Measurements from ENCODE around the gene IFT20. TPM values are rescaled to one million over a fixed set of nuclear protein-coding genes. Genes with fewer than 3 reads are reported as not detected.

IFT20 gene
- total RNA-seq, 2 experiments from 2014 or later = 52.6 to 53.1 TPM

DNA sequence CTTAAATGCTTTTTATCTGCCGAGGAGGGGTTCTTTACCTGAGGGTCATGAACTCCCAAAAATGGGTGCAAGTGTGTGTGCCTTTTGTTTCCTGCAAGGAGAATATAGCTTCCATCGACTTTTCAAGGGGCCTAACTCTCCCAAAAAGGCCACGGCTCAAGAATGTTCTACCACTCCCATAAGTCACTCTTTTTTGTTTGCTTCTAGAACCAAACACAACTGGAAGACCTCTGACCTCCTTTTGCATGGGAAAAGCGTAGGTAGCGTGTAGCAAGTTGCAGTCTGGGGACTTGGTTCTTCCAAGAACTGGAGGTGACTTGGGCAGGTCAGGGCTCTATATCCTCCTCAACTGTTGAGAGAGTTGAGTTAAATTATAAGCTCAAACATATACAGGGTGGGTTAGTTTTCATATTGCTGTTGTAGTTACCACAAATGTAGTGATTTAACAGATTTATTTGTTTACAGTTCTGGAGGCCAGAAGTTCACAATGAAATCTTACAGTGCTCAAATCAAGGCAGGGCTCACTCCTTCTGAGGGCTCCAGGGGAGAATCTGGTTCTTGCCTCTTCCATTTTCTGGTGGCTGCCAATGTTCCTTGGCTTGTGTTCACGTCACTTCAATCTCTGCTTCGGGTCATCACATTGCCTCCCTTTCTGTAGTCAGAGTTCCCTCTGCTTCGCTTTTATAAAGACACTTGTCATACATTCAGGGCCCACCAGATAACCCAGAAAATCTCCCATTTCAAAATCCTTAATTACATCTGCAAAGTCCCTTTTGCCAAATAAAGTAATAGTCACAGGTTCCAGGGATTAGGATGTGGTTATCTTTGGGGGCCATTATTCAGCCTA lies 14.8 kb downstream of the IFT20 start:
- Mint-ChIP-seq H3K27me3 (no peaks in the 10 kb centered on the region), H3K4me1 (ENCODE audit: low read depth) (peaks cover 24% of the 10 kb centered on the region), H3K36me3 (ENCODE audit: low read depth) (no peaks in the 10 kb centered on the region), H3K27ac (no peak overlapping the region), H3K9me3 (no peaks in the 10 kb centered on the region), H3K4me3 (peak overlapping the region; percentile 96)
- no peaks in the 10 kb centered on the region for H3K36me3 ChIP-seq (ENCODE audit: insufficient read depth, low read length)
- ChIA-PET POLR2A (interaction anchor here (2.8 to 4.2 kb wide), 2 partner anchors 11 to 15 kb away, joined by 7 to 28 read pairs; partner anchors contain the start of genes IFT20 and TNFAIP1), CTCF (interaction anchor here (2.6 kb wide), 1 partner anchor 15 kb away, joined by 15 read pairs; the partner anchor contains the start of genes IFT20 and TNFAIP1)
- peaks cover 20% of the 10 kb centered on the region for H3K4me1 ChIP-seq (ENCODE audit: insufficient read depth, low read length)
- H3K27ac ChIP-seq (ENCODE audit: low read depth in 1 of 2, low read length in 2 of 2) = no peak overlapping the region
- no peak for TF ChIP-seq CTCF (IDR thresholded peaks at IDR 0.05)
- H3K4me3 ChIP-seq (ENCODE audit: low read length) = no peak overlapping the region
- intact Hi-C loops (cut with DNase I, micrococcal nuclease) = no loop called here
- DNase-seq = no peak
- ATAC-seq (ENCODE audit: poor library complexity) = no peak
- H3K27me3 ChIP-seq (ENCODE audit: control insufficient read depth in 1 of 2, insufficient read depth in 2 of 2, low read length in 2 of 2) = no peaks in the 10 kb centered on the region
- no peaks in the 10 kb centered on the region for H3K9me3 ChIP-seq (ENCODE audit: control insufficient read depth in 1 of 2, insufficient read depth in 1 of 2, low read length in 2 of 2)

DNA sequence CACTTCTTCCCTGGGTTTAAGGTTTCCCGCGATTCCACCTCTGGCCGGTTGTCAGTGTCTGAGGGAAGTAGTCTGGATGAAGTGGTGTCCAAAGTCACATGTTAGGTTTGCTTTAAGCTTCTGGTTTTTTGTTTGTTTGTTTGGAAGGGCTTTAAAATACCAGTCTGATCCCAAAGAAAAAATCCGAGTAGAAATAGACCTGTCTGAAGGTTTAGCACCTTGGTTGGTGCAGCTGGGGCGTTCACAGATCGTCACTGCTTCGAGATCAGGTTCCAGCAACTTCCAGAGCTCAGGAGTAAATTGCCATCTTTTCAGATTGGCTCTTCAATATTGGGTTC lies 15.7 kb downstream of the IFT20 start:
- Mint-ChIP-seq H3K27me3 (no peaks in the 10 kb centered on the region), H3K27ac (peak overlapping the region; percentile 79), H3K9me3 (no peaks in the 10 kb centered on the region), H3K4me3 (peak overlapping the region; percentile 96), H3K4me1 (ENCODE audit: low read depth) (peaks cover 24% of the 10 kb centered on the region), H3K36me3 (ENCODE audit: low read depth) (no peaks in the 10 kb centered on the region)
- no peak overlapping the region for H3K27ac ChIP-seq (ENCODE audit: low read depth in 1 of 2, low read length in 2 of 2)
- H3K4me3 ChIP-seq (ENCODE audit: low read length) = peak overlapping the region; percentile 73
- H3K27me3 ChIP-seq (ENCODE audit: control insufficient read depth in 1 of 2, insufficient read depth in 2 of 2, low read length in 2 of 2) = no peaks in the 10 kb centered on the region
- no peak for TF ChIP-seq CTCF (IDR thresholded peaks at IDR 0.05)
- ATAC-seq (ENCODE audit: poor library complexity) = no peak
- H3K4me1 ChIP-seq (ENCODE audit: insufficient read depth, low read length) = peaks cover 20% of the 10 kb centered on the region
- ChIA-PET POLR2A (interaction anchor here (0.9 to 4.2 kb wide), 6 partner anchors 12 to 632 kb away, joined by 3 to 28 read pairs (median 6); partner anchors contain the start of genes IFT20, PHF12, POLDIP2 and SARM1), CTCF (interaction anchor here (0.6 to 2.6 kb wide), 3 partner anchors 16 to 36 kb away, joined by 3 to 15 read pairs (median 3); partner anchors contain the start of genes IFT20 and TNFAIP1)
- no peak for DNase-seq
- intact Hi-C loops (cut with DNase I, micrococcal nuclease) = loop anchor here (1.0 to 5.0 kb wide), 4 partner anchors 16 to 277 kb away; partner anchors contain the start of genes IFT20 (in 2 of the 2), TNFAIP1 (in 2 of the 2), NLK (in 1 of the 2) and POLDIP2 (in 1 of the 2)
- H3K36me3 ChIP-seq (ENCODE audit: insufficient read depth, low read length) = no peaks in the 10 kb centered on the region
- no peaks in the 10 kb centered on the region for H3K9me3 ChIP-seq (ENCODE audit: control insufficient read depth in 1 of 2, insufficient read depth in 1 of 2, low read length in 2 of 2)

GRCh38 chr17:28318759-28319597 lies 16.3 kb downstream of the IFT20 start, which contains the start of gene TMEM97:
Gene TMEM97, plus strand, starts transcription at chr17:28319200. Its CDS starts 40 bp downstream, at chr17:28319240.
- Mint-ChIP-seq H3K4me3 (peak within 1 kb of the TSS; percentile 96), H3K4me1 (ENCODE audit: low read depth) (peaks cover 24% of the 10 kb centered on the region), H3K9me3 (no peaks in the 10 kb centered on the region), H3K36me3 (ENCODE audit: low read depth) (no peaks in the 10 kb centered on the region), H3K27ac (peak within 1 kb of the TSS; percentile 79), H3K27me3 (no peaks in the 10 kb centered on the region)
- ChIA-PET POLR2A (interaction anchor here (0.9 to 4.2 kb wide), 8 partner anchors 13 to 633 kb away, joined by 3 to 28 read pairs (median 6); partner anchors contain the start of genes IFT20, PHF12, POLDIP2 and SARM1), CTCF (interaction anchor here (0.6 to 2.6 kb wide), 3 partner anchors 16 to 37 kb away, joined by 3 to 15 read pairs (median 3); partner anchors contain the start of genes IFT20 and TNFAIP1)
- Histone ChIP-seq H3K36me3 (ENCODE audit: insufficient read depth, low read length) (no peaks in the 10 kb centered on the region), H3K27ac (ENCODE audit: low read depth in 1 of 2, low read length in 2 of 2) (no peak within 1 kb of the TSS), H3K27me3 (ENCODE audit: control insufficient read depth in 1 of 2, insufficient read depth in 2 of 2, low read length in 2 of 2) (no peaks in the 10 kb centered on the region), H3K4me3 (ENCODE audit: low read length) (peak within 1 kb of the TSS; percentile 73), H3K9me3 (ENCODE audit: control insufficient read depth in 1 of 2, insufficient read depth in 1 of 2, low read length in 2 of 2) (no peaks in the 10 kb centered on the region), H3K4me1 (ENCODE audit: insufficient read depth, low read length) (peaks cover 20% of the 10 kb centered on the region)
- TF ChIP-seq CTCF (IDR thresholded peaks at IDR 0.05) = no peak
- ATAC-seq (ENCODE audit: poor library complexity) (peak; percentile 98), DNase-seq (peak; percentile 84 to 97 (median 92))
- intact Hi-C loops (cut with DNase I, micrococcal nuclease) = loop anchor here (1.0 to 5.0 kb wide), 4 partner anchors 16 to 277 kb away; partner anchors contain the start of genes IFT20 (in 2 of the 2), TNFAIP1 (in 2 of the 2), NLK (in 1 of the 2) and POLDIP2 (in 1 of the 2)
